HG03060 (cell line): ENCODE data around the gene ZC2HC1B.

ENCODE experiments used
- ATAC-seq: cut with Tn5 transposase; IDR thresholded peaks from one replicate; pipeline ENCODE4 v1.9.1; 2021; ENCODE audit warnings: low read depth, moderate number of reproducible peaks; ENCODE audit not compliant: unreplicated experiment

Gene ZC2HC1B

DNA sequence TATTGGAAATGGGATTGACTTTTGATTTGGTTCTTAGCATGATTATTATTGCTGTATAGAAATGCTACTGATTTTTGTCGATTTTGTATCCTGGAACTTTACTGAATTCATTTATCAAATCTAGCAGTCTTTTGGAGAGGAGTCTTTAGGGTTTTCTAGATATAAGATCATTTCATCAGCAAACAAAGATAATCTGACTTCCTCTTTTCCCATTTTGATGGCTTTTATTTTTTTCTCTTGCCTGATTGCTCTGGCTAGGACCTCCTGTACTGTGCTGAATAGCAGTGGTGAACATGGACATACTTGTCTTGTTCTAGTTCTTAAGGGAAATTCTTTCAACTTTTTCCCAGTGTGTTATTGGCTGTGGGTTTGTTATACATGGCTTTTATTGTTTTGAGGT lies 64.6 kb downstream of the ZC2HC1B start:
- no peak for ATAC-seq

DNA sequence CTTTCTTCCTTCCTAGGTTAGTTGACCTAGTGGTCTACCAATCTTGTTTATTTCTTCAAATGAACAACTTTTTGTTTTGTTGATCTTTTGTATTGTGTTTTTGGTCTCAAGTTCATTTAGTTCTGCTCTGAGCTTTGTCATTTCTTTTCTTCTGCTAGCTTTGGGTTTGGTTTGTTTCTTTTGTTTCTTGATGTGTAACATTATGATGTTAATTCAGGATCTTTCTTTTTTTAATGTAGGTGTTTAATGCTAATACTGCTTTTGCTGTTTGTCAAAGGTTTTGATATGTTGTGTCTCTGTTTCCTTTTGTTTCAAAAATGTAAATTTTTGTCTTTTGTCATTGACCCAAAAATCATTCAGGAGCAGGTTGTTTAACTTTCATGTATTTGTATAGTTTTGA lies 65.7 kb downstream of the ZC2HC1B start:
- no peak for ATAC-seq

DNA sequence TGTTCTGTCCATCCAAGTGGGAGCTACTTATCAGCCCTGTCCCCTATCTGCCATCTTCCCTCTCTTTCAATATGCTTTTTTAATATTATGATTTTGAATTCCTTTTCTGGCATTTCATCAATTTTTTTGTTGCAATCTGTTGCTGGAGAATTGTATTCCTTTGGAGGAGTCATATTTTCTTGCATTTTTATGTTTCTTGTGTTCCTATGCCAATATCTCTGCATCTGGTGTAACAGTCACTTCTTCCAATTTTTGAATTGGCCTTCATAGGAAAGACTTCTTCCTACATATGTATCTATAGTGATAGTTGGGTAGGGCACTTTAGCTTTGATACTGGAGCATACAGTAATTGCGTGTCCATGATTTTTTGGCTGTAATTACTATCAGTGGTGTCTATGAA lies 70.1 kb downstream of the ZC2HC1B start:
- ATAC-seq, result no peak

DNA sequence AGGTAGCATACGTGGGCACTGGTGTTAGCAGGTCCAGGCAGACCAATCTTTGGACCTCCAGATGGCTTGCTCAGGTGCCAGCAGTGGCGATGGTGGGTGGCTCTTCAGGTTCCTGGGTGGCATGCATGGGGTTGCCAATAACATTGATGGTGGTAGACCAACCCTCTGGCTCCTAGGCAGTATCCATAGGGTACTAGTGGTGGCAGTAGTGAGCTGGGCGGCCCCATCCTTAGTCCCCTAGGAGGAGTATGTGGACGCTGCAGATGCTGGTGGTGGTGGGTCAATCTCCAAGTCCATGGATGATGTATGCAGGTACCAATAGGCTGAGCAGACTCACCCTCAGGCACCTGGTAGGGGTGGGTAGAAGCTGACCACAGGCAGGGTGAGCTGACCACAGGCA lies 70.6 kb downstream of the ZC2HC1B start:
- ATAC-seq, result no peak

DNA sequence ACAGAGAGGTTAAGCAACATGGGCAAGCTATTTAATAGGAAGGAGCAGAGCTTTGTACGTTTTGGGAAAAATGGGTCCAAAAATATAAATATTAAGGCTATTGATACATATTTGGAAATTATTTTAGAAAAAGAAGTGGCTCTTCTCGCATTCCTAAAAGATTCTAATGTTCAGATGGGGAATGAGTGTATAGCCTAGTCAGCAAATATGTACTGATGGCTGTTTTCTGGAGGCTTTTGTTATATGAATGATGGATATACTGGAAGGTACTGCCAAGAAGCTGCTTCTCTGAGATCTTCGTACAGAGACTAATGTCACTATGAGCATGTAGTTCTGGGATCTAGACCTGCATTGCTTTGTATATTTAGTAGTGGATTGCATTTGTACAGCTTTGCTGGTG lies 72.1 kb downstream of the ZC2HC1B start:
- no peak for ATAC-seq

DNA sequence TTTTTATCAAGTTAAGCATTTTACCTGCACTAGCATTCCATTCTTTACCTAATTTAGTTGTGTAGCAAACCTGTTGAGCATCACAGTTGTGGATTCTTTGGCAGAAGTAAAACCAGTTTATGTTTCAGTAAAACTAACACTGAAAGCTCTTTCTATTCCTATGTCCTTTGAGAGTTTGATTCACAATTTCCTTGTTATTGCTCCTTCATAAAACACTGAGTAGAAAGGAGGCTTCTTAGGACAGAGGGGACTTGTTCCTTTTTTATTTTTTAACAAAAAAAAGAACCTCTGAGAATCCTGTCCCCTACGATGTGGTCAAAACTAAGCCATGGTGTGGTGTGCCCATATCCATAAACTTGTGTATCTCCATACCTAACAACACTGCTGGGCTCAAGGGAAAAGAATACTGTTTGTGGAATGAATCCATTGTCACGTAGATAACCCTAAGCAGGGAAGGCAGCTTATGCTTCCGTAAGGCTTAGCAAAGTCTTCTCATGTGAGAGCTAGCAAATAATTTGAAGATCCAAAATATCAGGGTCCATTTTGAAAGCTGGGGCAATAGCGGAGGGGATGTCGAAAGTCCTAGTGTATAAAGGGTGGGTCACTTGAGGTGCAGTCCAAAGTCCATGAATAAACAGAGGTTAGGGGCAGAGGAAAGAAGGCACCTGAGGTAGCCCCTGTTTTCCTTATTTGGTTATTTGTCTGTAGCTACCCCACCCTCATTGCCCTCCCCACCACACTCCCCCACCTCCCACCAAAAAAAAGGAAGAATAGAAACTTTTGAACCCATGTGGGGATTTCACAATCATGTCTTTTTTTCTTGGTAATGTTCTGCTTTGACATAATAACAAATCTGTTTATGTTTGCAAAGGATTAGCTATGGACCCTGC lies 72.7 kb downstream of the ZC2HC1B start:
- no peak for ATAC-seq

DNA sequence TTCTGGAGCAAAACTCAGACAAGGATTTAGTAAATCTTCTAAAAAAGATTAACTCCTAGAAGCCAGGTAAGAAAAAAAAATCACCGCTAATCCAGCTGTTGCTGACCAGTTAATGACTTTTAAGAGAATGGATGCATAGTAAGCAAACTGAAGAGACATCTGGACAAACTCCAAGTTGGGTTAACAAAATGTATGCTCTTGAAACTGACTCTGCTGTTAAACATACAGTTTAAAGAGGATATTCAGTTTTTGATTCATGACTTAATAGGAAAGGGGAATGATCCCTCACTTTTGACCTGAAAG lies 73.3 kb downstream of the ZC2HC1B start:
- no peak for ATAC-seq

DNA sequence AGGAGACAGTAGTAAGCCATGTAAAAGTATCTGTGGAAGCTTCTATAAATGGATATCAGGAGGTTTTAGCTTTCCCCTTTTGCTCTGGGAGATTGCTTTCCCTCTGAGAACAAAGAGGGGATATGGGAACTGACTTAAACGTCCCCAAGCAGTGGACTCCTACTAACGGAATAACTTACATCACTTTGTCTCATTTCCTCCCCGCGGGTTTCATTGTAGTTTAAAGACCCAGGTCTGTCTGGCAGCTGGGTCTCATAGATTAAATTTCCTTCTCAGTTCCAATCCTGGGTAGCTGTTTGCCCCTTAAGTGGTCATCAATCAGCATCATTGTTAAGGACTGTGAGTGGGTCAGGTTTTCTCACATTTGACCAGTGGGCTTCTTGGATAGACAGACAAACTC lies 75.1 kb downstream of the ZC2HC1B start:
- ATAC-seq, result no peak

DNA sequence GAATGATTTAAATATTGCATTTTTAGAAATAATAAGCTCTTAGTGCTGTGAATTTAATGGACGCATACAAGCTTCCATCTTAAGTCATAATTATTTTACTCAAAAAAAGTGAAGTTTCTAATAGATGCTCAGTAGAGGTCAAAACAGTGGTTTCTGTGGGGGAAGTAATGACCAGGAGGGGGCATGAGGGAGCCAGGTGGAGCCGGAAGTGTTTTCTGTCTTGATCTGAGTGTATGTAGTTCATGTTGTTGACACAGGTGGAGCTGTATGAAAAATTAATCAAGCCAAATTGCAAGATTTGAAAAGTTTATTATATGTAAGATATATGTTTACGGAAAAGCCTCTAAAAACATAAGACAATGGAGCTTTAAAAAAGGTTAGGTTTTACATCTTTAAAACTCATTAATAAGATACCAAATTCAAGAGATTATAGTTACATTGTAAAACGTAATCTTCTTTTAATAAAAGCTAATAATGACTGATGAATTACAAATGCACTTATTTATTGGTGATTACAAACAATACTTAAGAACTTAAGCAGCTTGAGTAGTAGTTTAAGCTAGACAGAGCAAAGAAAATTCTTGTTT lies 75.8 kb downstream of the ZC2HC1B start:
- ATAC-seq, result peak; percentile 75

DNA sequence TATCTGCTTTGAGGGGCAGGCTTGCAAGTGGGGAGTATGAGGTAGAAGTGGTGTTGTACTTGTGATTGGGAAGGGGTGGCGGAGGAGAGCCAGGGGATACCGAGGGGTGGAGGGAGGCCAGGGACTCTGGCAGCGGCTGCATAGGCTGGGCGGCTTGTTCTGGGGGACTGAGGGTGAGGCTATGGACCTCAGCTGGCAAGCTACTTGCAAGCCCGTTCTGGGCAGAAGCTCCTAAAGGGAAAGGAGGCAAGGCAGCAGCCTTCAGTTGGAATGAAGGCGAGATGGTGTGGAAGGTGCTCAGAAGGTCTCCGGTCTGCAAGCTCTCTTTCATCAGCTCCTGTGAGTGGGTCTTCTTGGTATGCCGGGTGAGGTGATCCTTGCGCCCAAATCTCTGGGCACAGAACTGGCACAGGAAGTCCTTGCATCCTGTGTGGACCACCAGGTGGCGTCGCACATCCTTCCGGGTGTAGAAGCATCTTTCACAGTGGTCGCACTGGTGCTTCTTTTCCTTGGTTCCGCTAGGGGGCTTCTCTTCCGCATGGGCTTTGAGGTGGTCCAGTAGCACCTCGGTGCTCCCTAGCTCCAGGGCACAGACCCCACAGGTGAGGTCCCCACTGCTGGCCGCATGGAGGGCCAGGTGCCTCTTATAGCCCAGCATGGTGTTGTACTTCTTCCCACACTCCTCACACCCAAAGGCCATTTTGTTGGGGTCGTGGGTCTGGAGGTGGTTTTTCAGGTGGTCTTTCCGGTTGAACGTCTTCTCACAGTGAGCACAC lies 77.8 kb downstream of the ZC2HC1B start:
- peak; percentile 39 for ATAC-seq

DNA sequence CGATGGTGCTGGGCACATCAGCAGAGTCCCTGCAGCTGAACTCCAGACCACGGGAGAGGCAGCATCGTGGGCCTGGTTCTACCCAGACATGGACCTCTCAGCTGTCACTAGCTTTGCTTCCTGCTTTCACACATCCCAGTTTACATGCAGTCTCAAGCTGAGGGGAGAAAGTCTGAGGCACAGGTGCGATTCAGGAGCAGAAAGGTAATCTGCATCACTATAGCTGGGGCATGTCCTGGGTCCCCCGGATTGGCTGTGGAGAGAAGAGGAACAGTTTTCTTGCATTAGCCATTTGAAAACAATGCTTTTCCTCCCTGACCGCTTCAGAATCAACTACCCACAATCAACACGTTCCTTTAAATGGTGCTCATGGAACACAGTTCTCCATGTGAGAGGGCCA lies 83.9 kb downstream of the ZC2HC1B start:
- ATAC-seq, result no peak

DNA sequence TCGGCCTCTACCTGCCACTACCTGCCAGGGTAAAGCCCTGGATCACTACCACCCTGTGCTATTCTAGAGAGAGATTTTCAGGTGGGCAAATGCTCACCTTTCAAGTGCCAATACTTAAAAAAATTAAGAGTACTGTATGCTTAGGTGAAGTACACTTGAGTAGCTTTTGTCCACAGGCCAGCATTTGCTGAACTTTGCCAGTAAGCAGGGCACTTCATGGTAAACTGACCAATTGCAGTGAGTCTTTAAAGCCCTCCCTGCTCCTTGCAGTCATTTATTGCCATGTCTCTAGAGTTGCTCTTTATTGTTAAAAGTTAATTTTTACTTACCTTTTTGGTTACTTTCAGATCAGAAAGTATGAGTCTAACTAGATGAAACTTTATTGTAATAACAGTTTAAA lies 85.3 kb downstream of the ZC2HC1B start:
- ATAC-seq, result no peak

DNA sequence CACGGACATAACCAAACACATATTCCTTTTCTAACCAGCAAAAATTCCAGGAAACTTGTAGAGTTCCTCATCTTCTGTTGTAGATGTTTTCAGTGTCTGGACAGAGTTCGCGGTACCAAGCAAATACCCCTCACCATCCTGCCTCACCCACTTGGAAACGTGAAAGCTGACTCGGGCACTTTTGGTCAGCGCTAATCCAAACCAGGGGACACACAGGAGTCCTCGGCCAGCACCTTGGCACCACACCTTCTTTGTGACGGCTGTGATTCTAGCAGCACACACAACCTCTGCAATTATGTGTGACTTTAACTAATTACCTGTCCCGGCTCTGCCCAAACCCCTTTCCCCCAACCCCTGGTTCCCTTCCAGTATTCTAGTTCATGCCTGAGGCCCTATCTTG lies 85.7 kb downstream of the ZC2HC1B start:
- ATAC-seq, result no peak

DNA sequence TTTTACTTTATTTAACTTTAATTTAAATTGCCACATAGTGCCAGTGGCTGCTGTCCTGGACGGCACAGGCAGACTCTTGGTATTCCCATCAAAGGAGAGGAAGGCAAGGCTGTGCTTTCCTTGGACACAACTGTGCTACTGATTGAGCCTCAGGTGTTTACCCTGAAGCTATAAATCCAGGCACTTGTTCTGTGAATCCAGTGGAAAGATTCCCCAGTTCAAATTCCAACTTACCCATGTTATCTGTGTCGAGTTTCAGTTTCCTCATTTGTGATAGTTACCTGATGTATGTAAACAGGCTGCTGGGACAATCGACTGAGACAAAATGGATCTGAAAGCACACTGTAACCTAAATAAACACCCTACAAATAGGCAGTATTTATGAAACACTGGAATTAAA lies 86.6 kb downstream of the ZC2HC1B start:
- ATAC-seq, result no peak

DNA sequence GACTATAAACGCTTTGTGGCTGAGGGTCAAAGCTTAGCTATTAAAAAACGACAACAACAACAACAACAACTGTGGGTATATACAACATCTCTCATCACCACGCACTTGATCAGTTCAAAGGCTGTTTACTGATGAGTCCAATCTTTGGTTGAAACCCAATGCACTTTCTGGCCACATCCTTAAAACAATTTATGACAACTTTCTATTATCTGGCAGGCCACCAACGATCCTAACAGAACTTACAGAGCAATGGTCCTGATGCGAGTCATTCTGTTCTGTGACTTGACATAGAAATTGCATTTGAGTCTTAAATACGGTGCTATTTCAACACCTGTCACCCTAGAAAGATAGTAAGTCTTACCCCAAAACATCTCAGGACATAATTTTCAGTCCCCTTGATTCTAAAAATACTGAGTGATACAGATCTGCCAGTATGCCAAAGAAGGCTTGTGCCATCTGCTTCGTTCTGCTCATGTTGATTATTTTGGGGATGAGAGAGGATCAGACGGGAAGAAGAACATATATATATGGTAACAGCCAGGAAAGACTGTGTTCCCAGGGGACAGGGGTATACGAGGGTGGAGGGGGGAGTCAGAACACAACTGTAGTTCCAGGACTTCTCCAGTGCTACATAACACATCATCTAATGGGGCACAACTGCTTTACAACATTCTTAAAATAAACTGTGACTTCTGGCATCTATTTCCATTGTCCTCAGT lies 87.9 kb downstream of the ZC2HC1B start:
- no peak for ATAC-seq

DNA sequence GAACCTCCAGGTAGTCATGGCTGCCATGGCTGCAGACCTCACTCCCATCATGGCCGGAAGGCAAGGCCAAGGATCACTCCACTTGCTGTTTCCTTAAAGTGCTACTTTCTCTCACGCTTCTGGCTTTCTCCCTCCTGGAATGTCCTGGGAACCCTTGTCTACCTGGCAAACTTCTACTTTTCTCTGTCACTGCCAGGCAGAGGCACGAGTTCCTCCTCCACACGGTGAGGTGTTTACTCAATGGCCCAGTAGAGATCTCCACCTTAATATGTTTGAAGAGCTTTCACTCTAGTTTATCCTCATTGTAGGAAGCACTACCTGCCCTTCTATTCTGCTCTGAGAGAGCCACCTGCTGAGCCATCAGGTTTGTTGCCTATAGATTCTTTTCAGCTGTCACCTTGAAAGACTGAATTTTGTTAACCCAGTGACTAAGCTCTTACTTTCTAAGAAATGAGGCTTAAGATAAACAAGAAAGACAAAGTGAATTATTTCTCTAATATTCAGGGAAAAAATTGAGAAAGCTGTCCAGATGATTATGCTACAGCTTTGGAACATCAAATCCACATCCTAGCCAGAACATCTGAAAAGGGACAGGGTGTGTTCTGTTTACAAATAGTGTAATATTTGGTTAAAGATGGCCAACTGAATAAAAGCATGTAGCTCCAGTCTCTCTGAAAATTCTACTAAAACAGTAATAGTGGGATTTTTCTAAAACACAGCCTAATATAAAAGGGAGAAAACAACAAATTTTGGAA lies 88.8 kb downstream of the ZC2HC1B start:
- ATAC-seq, result no peak

DNA sequence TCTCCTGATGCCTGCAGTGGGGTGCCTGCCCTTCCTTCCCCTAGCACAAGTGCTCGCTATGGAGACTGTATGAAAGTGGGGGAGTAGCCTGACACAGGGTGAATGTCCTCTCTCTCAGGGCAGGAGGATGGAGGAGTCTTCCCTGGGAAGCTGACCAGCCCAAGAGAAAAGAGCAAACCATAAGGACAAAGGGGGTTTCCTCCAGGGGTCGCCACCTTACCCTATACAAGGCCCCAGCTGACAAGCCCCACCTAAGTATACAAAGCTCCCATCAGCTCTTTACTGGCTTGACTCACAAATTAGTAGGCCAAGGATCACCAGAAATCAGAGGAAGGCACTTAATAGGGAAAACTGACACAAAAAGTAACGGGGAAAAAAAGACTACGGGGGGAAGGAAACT lies 89.6 kb downstream of the ZC2HC1B start:
- no peak for ATAC-seq

DNA sequence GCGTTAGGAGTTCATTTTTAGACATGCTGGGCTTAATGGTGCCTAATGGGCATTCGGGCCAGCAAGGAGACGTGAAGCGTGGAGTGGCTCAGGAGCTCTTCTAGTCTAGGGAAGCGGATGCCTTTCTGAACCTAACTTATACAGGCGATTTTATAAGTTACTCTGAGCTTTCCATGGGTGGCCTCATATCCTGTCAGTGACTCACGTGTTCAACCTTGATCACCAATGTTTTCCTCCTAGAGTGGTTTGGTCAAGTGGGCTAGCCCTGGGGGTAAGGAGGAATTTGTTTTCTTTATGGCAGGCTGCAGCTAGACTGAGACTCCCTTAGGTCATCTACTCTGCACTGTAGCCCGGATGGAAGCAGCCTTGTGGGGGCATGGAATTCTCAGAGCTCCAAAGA lies 91.7 kb downstream of the ZC2HC1B start:
- no peak for ATAC-seq

DNA sequence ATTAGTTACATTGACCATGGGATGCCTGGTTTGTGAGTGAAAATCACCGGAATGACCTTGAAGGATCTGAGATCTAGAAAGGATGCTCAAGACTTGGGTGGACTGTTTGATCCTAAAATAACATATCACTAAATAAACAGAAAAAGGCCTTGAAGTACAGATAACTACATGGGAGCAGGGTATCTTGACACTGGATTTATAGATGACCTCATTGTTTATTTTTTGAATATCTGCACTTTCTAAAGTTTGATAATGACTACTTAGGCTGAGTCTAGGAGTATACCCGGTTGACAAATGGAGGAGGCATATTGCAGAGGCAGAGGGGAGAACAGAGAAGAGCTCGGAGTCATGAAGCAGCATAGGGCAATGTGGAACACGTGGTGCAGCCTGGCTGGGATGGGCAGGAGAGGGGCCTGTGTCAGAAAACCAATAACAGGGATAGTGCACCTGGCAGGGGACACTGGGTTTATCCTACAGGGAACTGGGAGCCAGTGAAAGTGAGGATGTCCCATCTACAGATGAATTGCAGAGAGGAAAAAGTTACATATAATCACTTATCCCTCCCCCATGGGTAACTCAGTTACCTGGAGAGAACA lies 93.5 kb downstream of the ZC2HC1B start:
- ATAC-seq, result no peak

DNA sequence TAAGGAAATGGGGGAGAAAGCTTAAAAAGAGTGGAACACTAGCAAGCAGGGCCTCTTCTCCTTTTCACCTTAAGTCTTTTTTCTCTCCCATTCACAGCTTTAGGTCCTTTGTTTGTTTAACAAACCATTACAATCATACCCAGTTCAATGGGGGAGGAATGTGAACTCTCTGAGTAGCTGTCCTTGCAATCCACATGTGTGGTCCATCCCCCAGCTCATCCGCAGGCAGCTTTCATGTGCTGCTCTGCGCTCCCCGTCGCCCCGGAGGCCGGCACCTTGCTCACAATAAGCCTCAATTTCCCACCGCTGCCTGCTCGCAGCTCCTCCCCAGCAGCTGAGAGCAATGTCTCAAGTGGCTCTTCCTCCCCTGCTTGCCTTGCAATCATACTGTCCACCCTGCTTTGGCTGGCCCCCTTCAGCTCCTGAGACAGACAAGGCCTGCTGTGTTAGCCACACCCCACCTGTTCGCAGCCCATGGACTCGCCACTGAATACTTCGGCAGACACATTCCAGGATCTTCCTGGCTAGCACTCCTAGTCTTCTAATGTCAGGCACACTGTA lies 94.6 kb downstream of the ZC2HC1B start:
- no peak for ATAC-seq
